ENCODE measurements around the gene MBD3L2B.
"Not testable (repeated sequence)": the region's sequence is repeated elsewhere in the genome, so short reads cannot be mapped to it uniquely, and the experiment has no call there.

- not testable (repeated sequence) for TF ChIP-seq MYC (IDR thresholded peaks at IDR 0.05; ENCODE audit: low read depth, low read length); MYC (CRISPR knock-in tag; IDR thresholded peaks at IDR 0.05; ENCODE audit: borderline replicate concordance, low read depth); HSF4 (CRISPR knock-in tag; IDR thresholded peaks at IDR 0.05; ENCODE audit: borderline replicate concordance); ZBTB43 (CRISPR knock-in tag; IDR thresholded peaks at IDR 0.05); CTCF (IDR thresholded peaks at IDR 0.05 in 2 of 3, conservative IDR thresholded peaks at IDR 0.05 in 1 of 3; ENCODE audit: insufficient read depth in 2 of 3, low read depth in 1 of 3, low read length in 3 of 3); ZFPM2 (CRISPR knock-in tag; IDR thresholded peaks at IDR 0.05); ZBTB1 (CRISPR knock-in tag; IDR thresholded peaks at IDR 0.05; ENCODE audit: borderline replicate concordance, low read depth); RAD21 (CRISPR knock-in tag; conservative IDR thresholded peaks at IDR 0.05 in 1 of 2, IDR thresholded peaks at IDR 0.05 in 1 of 2); ZNF318 (IDR thresholded peaks at IDR 0.05; ENCODE audit: borderline replicate concordance in 1 of 2, low read depth in 1 of 2); NCOA2 (IDR thresholded peaks at IDR 0.05; ENCODE audit: partially characterized antibody in 2 of 2); NR1H2 (CRISPR knock-in tag; IDR thresholded peaks at IDR 0.05); IRF2 (CRISPR knock-in tag; IDR thresholded peaks at IDR 0.05); CCAR2 (IDR thresholded peaks at IDR 0.05; ENCODE audit: low read depth, low read length)
These were observed 33.6 kb upstream of the MBD3L2B start for GRCh38 chr19:7054635-7055368.
